SIG-M5 treated with dmso at 0.1 percent for 504 hours (cell line): ENCODE measurements around the gene IREB2.
"Not testable (repeated sequence)": the region's sequence is repeated elsewhere in the genome, so short reads cannot be mapped to it uniquely, and the experiment has no call there.

ENCODE experiments used
- DNase-seq: peaks from one replicate; lab custom pipeline; 2025; ENCODE audit not compliant: unreplicated experiment; lab: John Stamatoyannopoulos, UW

The IREB2 gene

GRCh38 chr15:78437762-78438618, at the start of gene IREB2:
TSS of gene IREB2 (plus strand) at chr15:78438216. CDS start at chr15:78438338, 122 bp downstream.
- peak; percentile 97 for DNase-seq

- no peak for DNase-seq
Observed at GRCh38 chr15:78388865-78389264, 49.2 kb upstream of the IREB2 start.

- no peak for DNase-seq
Observed at GRCh38 chr15:78389322-78389721, 48.7 kb upstream of the IREB2 start.

GRCh38 chr15:78389738-78390137, 48.3 kb upstream of the IREB2 start:
- DNase-seq, result no peak

- no peak for DNase-seq
Observed at GRCh38 chr15:78390242-78390641, 47.8 kb upstream of the IREB2 start.

- no peak for DNase-seq
Observed at GRCh38 chr15:78390826-78391225, 47.2 kb upstream of the IREB2 start.

GRCh38 chr15:78391781-78392180, 46.2 kb upstream of the IREB2 start:
- DNase-seq, result no peak

- DNase-seq, result no peak
Observed at GRCh38 chr15:78392430-78392829, 45.6 kb upstream of the IREB2 start.

- DNase-seq, result no peak
Observed at GRCh38 chr15:78393137-78393536, 44.9 kb upstream of the IREB2 start.

GRCh38 chr15:78394026-78394425, 44.0 kb upstream of the IREB2 start:
- DNase-seq, result no peak

GRCh38 chr15:78394981-78395616, 42.9 kb upstream of the IREB2 start:
- no peak for DNase-seq

GRCh38 chr15:78396186-78396814, 41.7 kb upstream of the IREB2 start:
- DNase-seq, result no peak

- DNase-seq, result peak; percentile 57
Observed at GRCh38 chr15:78396976-78397375, 41.0 kb upstream of the IREB2 start.

GRCh38 chr15:78397382-78397781, 40.6 kb upstream of the IREB2 start:
- DNase-seq, result no peak

GRCh38 chr15:78398076-78398825, 39.8 kb upstream of the IREB2 start:
- DNase-seq, result no peak

- peak; percentile 92 for DNase-seq
Observed at GRCh38 chr15:78399091-78399490, 38.9 kb upstream of the IREB2 start.

- peak; percentile 60 for DNase-seq
Observed at GRCh38 chr15:78402061-78402610, 35.9 kb upstream of the IREB2 start.

- no peak for DNase-seq
Observed at GRCh38 chr15:78404125-78404524, 33.9 kb upstream of the IREB2 start.

- DNase-seq, result not testable (repeated sequence)
Observed at GRCh38 chr15:78404796-78405195, 33.2 kb upstream of the IREB2 start.

- DNase-seq, result no peak
Observed at GRCh38 chr15:78405336-78405924, 32.6 kb upstream of the IREB2 start.
